CD4-positive, alpha-beta T cell treated with Interleukin-4 for 4 hours (primary cell): ENCODE data around the gene PKLR.
"Not testable (repeated sequence)": the region's sequence is repeated elsewhere in the genome, so short reads cannot be mapped to it uniquely, and the experiment has no call there.

ENCODE experiments used
- DNase-seq: peaks from one replicate; pipeline ENCODE4 v3.0.0-alpha.2; 2020

Gene PKLR

DNA sequence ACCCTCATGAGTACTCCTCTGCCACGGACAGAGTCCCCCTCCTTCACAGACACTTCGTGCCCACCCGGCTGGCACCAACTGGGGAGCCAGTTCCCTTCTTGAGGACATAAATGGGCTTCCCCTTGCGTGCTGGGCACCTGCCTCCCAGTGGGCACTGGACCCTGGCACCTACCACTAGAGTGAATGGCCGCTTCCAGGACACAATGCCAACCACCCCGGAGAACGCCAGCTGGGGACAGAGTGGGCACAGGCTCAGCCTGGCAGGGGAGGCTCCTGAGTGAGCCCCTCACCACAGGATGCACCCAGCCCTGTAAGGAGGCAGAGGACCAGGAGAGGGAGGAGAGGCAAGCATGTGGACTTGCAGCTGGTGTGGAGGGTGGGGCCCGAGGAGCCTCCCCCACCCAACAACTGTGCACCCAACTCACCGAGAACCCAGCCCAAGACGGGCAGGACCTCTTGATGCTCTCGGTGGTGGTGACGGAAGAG lies 47.0 kb downstream of the PKLR start:
- DNase-seq = no peak

DNA sequence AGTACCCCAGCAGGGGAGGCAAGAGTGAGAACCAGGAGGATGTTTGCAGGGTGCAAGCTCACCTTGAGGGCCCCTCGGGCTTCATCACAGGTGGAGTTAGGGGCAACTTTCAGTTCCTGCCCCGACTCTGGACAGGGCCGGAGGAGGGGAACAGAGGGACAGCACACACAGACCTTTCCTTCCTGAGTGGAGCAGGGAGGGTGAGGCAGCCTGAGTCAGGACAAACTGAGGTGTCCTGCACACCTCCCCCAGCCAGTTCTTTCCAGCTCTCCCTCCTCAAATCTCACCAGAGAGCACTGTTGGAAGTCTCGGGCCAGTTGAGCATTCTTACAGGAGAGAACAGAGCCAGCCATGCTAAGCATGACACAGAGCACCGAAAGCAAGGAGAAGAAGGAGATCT lies 47.4 kb downstream of the PKLR start:
- DNase-seq = no peak

DNA sequence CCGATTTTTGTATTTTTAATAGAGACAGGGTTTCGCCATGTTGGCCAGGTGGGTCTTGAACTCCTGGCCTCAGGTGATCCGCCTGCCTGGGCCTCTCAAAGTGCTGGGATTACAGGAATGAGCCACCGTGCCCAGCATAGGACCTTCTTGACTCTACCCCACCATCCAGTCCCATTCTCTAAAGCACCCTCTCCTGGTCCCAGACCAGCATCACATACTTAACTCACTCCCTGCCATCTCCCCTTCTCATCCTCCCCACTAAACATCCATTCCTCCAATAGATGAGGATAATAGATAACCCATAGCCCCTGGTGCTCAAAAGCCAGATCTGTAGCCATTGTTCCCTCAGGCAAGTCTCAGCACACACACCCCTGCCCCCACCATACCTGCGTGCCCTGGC lies 48.0 kb downstream of the PKLR start:
- DNase-seq = no peak

DNA sequence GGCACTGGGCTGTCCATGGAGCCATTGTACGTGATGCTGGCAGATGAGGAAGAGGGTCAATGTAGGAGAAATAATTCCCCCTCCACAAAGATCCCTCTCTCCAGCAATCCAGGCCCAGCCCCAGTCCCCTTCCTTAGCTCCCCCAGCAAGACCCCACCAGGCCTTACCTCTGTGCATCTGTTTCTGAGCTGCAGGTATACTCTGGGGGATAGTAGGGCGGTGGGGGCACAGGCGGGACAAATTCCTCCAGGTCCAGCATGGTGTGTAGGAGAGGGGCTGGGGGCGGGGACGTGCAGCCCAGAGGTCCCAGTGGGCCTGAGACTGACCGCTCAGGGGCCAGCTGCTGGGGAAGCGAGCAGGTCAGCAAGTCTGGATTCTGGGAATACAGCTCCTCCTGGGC lies 49.7 kb downstream of the PKLR start:
- no peak for DNase-seq

DNA sequence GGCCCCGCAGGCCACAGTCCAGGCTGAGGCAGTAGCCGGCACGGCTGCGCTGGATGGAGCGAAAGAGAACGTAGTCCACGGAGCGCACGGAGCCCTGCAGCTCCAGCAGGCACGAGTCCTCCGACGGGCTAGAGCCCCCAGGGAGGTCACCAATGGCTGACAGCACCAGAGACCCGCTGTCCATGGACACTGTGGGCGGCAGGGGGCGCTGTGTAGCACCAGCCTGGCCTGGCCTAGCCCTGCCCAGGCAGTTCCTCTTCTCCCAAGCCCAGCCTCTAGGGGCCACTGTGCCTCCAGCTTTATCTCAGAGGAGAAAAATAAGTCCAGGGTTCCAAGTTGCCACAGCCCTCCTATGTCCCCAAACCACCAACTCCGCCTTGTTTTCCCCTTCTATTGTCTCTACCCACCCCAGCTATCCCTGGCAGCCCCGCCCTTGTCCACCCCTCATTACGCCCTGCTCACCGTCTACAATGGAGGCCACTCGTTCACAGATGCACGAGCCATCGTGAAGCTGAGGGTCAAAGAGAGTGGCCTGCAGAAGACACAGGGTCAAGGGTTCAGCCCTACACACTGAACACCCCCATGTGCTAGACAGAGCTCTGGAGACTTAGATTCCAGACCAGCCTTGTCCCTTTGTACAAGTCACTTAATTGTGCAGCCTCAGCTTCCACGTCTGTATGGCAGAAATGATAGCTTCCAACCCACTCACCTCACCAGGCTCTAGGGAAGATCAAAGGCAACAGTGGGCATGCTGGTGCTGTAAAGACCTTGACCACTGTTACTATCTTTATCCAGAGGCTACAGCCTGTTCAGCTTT lies 50.4 kb downstream of the PKLR start:
- peak; percentile 91 for DNase-seq

DNA sequence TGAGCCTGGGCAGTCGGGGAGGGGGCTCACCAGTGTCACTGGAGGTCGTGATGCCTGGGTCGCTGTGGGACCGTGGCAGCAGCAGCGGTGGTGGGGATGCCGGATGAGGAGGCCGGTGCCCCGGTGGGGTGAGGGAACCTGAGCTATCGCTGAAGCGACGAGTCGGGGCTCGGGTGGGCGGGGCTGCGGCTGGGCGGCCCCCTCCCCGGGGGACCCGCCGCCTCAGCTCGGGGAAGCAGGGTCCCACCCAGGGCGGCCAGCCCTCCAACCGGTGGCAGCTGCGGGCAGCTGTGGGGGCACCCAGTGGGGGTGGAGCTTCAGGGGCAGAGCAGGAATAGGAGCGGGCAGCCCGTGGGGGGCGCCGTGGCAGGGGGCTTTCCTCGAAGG lies 51.0 kb downstream of the PKLR start:
- no peak for DNase-seq

DNA sequence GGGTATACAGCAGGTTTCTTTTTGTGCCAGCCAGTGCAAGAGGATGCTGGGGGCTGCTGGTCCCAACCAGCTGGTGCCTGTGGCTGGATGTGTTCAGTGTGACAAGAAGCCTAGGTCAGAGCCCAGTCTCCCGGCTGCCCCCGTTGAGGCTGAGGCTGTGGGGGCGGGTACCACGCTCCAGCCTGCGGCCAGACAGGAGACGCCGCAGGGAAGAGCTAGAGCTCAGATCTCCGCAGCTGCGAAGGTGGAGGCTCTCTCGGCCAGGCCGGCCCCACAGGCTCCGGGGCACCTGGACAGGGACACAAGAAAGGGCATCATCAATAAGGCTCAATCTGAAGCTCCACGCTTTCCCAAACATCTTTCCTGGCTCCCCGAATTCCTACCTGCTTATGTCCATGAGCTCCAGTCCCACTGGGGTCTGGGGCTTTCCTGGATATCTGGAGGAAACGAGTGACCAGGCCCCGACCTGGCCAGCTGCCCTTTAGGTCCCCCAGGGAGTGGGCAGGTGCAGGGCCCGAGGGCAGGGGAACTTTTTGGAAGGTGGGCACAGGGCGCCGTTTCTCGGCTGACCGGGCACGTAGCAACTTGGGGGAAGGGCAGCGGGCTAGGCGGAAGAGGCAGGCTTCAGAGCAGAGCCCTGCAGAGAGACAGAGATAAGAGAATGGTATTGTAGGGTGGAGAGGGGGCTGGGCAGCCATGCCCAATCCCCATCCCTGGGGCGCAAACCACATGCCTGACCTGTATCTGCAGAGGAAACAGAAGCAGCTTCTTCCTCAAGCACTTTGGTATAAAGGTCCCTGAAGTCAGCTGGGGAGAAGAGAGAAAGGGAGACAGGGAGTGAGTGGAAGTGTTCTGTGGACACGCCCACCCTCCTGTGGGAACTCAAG lies 53.3 kb downstream of the PKLR start:
- DNase-seq = no peak

DNA sequence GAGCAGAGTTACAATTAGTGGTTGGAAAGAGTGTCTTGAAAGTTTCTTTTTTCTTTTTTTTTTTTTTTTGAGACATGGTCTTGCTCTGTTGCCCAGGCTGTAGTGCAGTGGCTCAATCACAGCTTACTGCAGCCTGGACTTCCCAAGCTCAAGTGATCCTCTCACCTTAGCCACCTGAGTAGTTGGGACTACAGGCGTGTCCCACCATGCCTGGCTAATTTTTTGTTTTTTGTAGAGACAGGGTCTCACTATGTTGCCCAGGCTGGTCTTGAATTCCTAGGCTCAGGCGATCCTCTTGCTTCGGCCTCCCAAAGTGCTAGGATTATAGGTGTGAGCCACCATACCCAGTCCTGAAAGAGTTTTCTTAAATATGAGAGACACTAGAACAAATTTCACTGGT lies 54.4 kb downstream of the PKLR start:
- DNase-seq = not testable (repeated sequence)

DNA sequence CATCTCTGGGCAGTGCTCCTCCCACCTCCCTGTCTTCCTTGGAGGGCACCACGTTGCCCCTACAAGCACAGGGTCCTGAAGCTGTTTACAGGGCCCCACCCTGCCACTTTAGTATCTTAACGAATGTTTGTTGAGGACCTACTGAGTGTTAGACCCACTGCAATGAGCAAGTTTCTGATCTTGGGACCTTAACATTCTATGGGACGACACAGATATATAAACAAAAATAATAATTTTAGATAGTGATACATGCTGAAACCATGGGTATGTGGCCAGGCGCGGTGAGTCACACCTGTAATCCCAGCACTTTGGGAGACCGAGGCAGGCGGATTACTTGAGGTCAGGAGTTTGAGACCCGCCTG lies 56.1 kb downstream of the PKLR start:
- no peak for DNase-seq

DNA sequence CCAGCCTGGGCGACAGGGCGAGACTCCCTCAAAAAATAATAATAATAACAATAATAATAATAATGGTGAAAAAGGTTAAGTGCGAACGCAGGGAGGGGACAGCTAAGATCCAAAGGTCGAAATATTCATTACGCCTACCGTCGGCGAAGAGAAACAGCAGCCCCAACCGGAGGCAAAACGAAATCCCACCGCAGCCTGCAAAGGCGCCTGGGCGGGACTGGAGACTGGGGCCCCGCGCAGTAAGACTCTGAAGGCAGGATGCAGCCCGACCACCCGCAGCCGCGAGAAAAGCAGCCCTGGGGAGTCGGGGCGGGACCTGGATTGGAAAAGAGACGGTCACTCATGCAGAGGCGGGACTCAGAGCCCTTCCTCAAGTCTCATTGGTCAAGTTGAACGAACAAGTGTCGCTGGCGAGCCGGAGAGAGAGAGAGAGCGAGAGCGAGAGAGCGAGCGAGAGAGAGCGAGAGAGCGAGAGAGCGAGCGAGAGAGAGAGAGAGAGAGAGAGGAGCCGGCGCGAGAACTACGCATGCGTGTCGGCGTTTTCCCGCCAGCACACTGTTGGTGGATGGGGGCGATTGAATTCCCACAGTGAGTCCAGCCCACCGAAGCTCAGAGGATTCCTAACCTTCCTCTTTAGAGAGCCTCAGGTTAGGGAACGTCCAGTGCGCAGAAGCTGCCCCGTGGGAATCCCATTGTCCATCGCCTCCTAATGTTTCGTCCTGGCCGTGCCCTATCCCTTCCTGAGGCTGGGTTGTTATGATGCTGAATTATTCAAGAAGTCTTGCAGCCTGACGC lies 56.7 kb downstream of the PKLR start:
- peak; percentile 98 for DNase-seq

DNA sequence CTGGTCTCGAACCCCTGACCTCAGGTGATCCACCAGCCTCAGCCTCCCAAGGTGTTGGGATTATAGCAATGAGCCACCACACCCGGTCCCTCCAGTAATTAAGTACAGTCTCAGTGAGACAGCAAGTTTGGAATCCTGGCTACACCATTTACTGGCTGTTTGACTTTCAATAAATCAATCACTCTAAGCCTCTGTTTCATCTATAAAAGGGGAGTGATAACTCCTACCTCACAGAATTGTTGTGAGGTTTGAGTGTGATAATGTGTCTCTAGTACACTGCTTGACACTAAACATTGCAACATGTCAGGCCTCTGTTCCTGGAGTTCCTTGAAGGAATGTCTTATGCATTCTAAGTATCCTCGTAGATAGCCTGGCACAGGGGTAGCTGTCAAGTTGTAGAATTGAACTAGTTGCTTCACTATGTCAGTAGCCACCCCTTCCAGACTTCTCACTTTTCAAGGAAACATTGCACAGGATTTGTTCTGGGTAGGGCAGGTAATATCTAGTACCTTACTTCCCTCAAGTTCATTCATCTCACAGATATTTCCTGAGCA lies 58.4 kb downstream of the PKLR start:
- DNase-seq = no peak

DNA sequence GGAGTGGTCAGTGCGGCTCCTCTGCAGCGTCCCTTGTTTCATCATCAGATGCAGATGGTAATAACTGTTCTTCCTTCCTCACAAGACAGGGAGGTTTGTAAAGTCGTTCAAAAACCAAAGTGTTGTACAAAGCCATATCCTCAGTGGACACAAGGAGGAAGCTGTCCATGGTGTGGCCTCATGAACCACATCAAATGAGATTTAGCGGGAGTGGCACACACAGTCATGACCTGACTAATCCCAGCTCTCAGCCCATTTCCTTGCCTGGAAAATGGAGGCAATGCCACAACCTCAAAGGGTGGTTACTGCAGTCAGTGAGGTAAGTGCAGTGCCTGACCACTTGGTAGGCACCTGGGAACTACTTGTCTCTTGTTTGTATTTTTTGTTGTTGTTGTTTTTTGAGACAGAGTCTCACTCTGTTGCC lies 59.4 kb downstream of the PKLR start:
- no peak for DNase-seq

DNA sequence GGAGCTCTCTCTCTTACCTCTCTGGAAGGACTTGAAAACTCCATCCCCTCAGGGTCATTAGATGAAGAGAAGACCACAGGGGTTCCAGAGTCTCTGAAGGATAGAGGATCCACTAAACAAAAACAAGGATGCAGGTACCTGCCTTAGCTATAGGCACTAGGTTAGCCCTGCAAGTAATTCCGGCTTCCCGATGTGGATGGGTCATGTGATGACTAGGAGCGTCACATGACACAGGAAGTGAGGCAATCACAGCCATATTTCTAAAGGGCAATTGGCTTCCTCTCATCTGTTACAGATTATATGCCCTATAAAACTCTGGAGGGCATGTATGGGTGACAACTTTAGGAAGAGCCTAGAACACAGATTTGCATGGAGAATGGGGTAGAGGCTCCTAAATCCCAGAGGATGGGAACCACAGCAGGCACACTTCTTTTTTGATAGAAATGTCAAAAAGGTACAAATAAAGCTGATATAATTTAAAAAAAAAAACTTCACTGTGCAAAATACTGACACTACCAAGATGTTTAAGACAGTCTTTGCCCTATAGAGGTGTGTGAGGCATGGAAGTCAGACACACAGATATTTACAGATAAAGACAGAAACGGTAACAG lies 60.1 kb downstream of the PKLR start:
- DNase-seq = peak; percentile 79
